ENCODE data around the gene CACNB4. TPM values are rescaled to one million over a fixed set of nuclear protein-coding genes. Genes with fewer than 3 reads are reported as not detected.

The CACNB4 gene
- total RNA-seq, 1 donor: 0.84 TPM

DNA sequence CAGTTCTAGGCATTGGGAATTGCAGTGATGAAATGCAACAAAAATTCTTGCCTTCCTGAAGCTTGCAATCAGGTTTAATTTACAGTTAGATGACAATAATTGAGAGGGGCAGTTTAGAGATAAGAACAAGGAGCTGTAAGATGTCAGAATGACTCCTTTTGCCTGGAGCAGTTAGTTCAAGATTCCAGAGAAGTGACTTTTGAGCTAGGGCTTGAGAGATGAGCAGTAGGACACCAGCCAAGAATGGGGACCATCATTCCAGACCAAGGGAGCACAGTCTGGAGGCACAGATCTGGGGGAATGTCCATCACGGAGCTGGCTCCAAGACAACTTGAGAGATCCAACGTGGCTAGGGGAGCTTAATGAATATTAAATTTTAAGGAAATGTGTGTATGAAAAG, 26.8 kb downstream of the CACNB4 start:
- Histone ChIP-seq H3K4me3 (ENCODE audit: low read length) (no peak overlapping the region), H3K27me3 (ENCODE audit: insufficient read depth, low read length) (no peaks in the 10 kb centered on the region), H3K9me3 (ENCODE audit: low read depth, low read length) (no peaks in the 10 kb centered on the region), H3K4me1 (ENCODE audit: insufficient read depth, low read length) (peaks cover 4% of the 10 kb centered on the region)

DNA sequence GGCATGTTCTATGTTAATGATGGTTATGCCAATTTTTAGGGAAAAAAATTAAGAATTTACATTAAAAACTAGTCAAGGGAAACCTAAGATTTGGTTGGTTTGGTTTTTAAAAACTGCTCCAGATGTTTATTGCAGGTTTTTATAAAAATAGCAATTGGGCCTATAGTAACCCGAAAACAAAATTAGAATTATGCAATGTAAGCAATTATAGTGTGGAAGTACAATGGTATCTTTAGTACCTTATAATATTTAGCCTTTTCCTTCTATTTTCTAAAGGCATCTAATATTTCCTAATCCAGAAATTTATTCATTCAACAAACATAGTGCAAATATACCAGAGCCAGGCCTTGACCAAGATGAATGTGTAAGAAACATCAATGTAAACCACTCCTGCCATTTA, 27.3 kb downstream of the CACNB4 start:
- Histone ChIP-seq H3K9me3 (ENCODE audit: low read depth, low read length) (no peaks in the 10 kb centered on the region), H3K4me3 (ENCODE audit: low read length) (no peak overlapping the region), H3K4me1 (ENCODE audit: insufficient read depth, low read length) (peaks cover 4% of the 10 kb centered on the region), H3K27me3 (ENCODE audit: insufficient read depth, low read length) (no peaks in the 10 kb centered on the region)

DNA sequence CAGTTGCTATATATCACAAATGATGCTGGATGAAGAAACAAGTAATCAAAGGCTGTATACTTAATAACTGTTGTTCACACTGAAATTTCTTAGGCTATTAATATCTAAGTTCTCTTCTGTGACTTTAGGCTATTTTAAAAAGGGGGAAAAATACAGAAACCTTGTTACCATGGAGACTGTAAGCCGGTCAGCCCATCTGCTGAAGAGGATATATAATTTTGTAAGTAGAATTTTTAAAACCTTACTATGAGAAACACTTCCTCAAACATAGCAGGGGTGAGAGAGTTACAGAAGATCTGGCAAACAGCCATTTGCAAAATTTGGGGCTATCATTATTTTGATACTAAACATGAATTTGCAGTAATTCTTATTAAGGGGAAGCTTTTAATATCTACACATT, 27.8 kb downstream of the CACNB4 start:
- Histone ChIP-seq H3K4me1 (ENCODE audit: insufficient read depth, low read length) (peaks cover 4% of the 10 kb centered on the region), H3K27me3 (ENCODE audit: insufficient read depth, low read length) (no peaks in the 10 kb centered on the region), H3K9me3 (ENCODE audit: low read depth, low read length) (no peaks in the 10 kb centered on the region), H3K4me3 (ENCODE audit: low read length) (no peak overlapping the region)

DNA sequence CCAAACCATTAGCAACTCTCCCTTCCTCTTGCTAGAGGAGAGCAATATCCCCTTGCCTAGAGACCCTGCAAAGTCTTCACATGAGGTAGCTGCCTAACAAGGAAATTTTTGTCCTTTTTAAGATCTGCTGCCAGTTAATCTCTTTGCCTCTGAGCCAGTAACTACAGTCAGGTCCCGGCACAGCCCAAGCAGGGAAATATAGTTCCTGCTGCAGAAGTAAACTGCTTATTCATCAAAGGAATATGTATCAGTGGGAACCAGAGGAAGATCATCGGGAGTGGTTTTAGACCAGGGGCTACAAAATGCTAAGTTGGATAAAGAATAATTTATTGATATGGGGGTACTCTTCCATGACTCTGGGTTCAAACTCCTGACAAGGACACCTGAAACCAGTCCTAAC, 30.6 kb downstream of the CACNB4 start:
- no peaks in the 10 kb centered on the region for H3K27me3 ChIP-seq (ENCODE audit: insufficient read depth, low read length)
- H3K4me1 ChIP-seq (ENCODE audit: insufficient read depth, low read length): peaks cover 4% of the 10 kb centered on the region

DNA sequence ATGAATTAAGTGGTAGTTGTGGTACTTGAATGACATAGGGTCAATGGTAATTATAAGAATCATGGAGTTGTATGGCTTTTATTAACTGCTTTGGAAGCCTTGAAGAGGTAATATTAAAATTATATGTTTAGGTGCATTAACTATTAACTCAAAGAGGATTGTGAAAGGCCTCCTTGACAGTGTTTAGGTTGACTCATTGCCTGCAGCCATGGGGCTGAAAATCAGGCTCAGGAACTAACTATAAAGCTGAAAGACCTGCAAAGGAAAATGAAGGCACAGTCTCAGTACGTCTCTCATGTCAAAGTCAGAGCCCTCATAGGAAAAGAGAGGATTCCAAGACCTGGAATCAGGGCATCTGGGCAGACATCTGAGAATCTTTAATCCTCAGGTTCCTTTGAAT, 31.0 kb downstream of the CACNB4 start:
- Histone ChIP-seq H3K4me3 (ENCODE audit: low read length) (no peak overlapping the region), H3K4me1 (ENCODE audit: insufficient read depth, low read length) (peaks cover 6% of the 10 kb centered on the region), H3K27me3 (ENCODE audit: insufficient read depth, low read length) (no peaks in the 10 kb centered on the region), H3K9me3 (ENCODE audit: low read depth, low read length) (no peaks in the 10 kb centered on the region)

More for the DNA sequence above, 30.6 kb downstream of the CACNB4 start:
- no peak overlapping the region for H3K4me3 ChIP-seq (ENCODE audit: low read length)
- no peaks in the 10 kb centered on the region for H3K9me3 ChIP-seq (ENCODE audit: low read depth, low read length)

DNA sequence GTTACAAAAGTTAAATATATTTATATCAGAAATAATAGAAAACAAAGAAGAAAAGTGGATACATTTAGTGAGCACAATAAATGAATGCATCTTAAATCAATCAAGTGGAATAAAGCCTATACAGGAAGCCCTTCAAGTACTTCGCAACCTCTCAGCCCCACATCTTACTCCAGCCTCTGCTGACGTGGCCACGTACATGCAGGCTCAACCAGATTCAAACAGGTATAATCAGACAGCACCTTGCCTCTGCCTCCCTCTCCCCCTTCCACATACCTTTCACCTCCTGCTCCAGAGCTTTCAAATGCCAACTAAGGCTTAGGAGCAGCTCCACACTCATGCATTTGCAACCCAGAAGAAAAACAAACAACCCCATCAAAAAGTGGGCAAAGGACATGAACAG, 32.9 kb downstream of the CACNB4 start:
- H3K4me3 ChIP-seq (ENCODE audit: low read length): no peak overlapping the region
- peaks cover 10% of the 10 kb centered on the region for H3K4me1 ChIP-seq (ENCODE audit: insufficient read depth, low read length)
- H3K9me3 ChIP-seq (ENCODE audit: low read depth, low read length): no peaks in the 10 kb centered on the region
- H3K27me3 ChIP-seq (ENCODE audit: insufficient read depth, low read length): no peaks in the 10 kb centered on the region

DNA sequence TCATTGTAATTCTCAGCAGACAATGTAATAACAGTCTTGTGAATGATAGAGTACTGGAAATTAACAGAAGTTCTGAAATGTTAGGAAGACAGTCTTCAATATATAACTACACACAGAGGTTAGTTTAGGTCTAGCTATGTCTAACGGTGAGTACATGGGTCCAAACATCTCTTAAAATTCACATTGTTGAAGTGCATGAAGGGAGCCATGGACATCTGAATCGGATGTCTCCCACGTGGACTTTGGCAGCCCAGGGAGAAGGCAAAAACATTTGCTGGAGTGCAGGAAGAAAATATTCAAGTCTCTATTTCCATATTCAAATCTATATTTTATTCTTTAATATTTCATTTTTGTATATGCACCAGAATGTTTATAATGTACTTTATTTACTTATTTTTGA, 34.8 kb downstream of the CACNB4 start:
- H3K4me3 ChIP-seq (ENCODE audit: low read length): no peak overlapping the region
- H3K27me3 ChIP-seq (ENCODE audit: insufficient read depth, low read length): no peaks in the 10 kb centered on the region
- peaks cover 7% of the 10 kb centered on the region for H3K4me1 ChIP-seq (ENCODE audit: insufficient read depth, low read length)
- no peaks in the 10 kb centered on the region for H3K9me3 ChIP-seq (ENCODE audit: low read depth, low read length)

DNA sequence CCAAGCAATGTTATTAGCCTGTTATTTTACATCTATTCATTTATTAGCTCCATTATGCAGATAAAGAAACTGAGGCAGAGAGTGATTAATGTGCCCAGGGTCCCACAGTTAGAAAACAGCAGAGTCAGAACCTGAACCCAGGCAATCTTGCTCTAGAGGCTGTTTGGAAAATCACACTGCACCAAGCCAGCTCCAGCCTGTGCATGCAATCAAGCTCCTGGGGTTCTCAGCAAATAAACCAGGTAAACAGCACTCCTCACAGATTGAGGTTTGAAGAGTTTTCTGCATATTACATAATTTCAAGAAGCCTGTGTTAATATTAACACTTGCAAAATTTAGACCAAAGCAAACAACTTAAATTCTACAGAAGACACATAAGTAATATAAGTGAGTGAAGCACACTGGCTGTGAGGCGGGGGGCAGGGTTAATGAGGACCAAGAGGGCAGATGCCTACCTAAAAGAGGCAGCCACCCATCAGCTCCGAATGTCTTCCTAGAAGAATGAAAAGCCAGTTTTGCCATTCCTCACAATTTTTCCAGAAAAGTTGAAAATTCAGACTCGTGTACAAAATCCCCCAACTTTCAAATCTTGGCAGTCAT, 35.4 kb downstream of the CACNB4 start:
- H3K4me1 ChIP-seq (ENCODE audit: insufficient read depth, low read length): peaks cover 7% of the 10 kb centered on the region
- H3K4me3 ChIP-seq (ENCODE audit: low read length): no peak overlapping the region
- no peaks in the 10 kb centered on the region for H3K27me3 ChIP-seq (ENCODE audit: insufficient read depth, low read length)
- H3K9me3 ChIP-seq (ENCODE audit: low read depth, low read length): no peaks in the 10 kb centered on the region

DNA sequence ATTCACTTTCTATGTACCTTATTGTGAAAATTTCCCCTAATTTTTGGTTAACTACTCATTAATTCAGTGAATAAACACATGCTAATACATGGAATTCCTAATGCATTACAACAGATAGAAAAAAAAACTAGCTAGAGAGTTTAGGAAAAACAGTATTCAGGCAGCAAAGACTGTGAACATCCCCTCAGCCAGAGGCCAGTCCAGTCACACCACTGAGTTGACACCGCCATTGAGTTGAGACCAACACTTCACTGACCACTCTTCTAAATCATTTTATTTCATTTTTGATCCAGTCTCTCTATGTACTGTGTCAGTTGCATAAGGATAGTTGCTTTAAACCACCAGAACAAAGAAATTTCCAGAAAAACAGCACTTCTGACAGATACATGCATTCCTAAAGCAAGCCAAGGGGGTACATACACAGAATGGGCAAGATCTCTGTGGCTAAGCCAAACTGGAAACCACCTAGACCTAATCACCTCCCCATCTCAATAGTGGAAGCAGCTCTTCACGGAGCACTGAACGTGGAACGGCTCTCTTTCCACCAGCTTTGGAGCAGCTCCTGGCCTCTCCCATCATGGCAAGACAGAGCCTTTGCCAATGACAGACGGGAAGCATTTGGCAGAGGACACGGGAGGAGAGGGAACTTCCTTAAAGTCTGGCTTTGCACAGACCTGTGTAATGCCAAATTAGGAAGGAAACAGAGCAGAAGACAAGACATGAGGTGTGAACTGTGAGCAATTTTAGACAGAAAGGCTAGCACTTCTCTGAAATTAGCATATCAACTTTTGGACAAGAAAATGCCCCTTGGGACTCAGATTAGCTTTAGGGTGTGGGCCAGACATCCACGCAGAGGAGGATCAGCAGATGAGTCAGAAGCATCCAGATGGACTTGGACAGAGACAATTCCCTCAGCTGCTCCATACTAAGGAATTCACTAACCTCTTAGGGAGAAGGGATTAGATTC, 36.4 kb downstream of the CACNB4 start:
- H3K9me3 ChIP-seq (ENCODE audit: low read depth, low read length): no peaks in the 10 kb centered on the region
- no peaks in the 10 kb centered on the region for H3K27me3 ChIP-seq (ENCODE audit: insufficient read depth, low read length)
- peaks cover 7% of the 10 kb centered on the region for H3K4me1 ChIP-seq (ENCODE audit: insufficient read depth, low read length)
- H3K4me3 ChIP-seq (ENCODE audit: low read length): no peak overlapping the region

DNA sequence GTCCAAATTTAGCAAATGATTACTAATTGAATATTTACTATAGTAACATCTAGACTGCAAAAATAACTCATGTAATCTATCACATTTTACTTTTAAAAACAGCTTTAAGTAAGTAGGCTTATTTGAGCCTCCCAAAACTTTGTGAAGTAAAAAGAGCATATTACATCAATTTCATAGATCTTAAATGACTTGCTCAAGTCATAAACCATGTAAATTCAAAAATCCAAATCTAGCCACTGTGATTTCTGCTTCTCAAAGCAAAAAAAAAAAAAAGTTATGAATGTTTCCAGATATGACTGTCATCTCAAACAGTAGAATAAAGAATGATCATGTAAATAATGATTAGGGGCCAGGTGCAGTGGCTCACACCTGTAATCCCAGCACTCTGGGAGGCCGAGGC, 37.5 kb downstream of the CACNB4 start:
- Histone ChIP-seq H3K4me3 (ENCODE audit: low read length) (no peak overlapping the region), H3K4me1 (ENCODE audit: insufficient read depth, low read length) (peaks cover 7% of the 10 kb centered on the region), H3K27me3 (ENCODE audit: insufficient read depth, low read length) (no peaks in the 10 kb centered on the region), H3K9me3 (ENCODE audit: low read depth, low read length) (no peaks in the 10 kb centered on the region)

DNA sequence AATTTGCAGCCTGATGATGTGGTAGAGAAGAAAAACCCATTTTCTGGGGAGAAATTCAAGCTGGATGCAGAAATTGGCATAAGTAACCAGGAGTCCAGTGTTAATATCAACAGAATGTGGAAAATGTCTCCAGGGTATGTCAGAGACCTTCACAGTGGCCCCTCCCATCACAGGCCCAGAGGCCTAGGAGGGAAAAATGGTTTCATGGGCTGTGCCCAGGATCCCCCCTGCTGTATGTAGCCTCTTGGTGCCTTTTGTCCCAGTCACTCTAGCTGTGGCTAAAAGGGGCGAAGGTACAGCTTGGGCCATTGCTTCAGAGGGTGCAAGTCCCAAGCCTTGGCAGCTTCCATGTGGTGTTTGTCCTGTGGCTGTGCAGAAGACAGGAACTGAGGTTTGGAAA, 40.2 kb downstream of the CACNB4 start:
- Histone ChIP-seq H3K27me3 (ENCODE audit: insufficient read depth, low read length) (no peaks in the 10 kb centered on the region), H3K4me1 (ENCODE audit: insufficient read depth, low read length) (peaks cover 26% of the 10 kb centered on the region)

DNA sequence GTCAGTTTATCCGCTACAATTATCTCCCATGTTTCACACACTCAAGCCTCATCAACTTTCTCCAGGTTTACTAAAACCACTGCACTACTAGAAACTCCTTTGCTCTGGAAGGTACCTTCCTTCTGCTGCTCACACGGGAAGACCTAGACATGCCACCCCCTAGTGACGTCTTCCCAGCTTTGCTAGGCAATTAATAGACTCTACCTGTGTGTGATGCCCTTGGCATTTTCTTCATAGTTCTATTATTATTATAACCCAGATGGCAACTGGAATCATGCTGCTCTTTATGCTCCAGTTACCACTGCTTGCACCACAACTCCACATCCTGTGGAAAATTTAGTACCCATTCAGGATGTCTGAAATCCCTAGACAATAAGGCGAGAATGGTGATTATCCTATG, 42.4 kb downstream of the CACNB4 start:
- Histone ChIP-seq H3K9me3 (ENCODE audit: low read depth, low read length) (no peaks in the 10 kb centered on the region), H3K27me3 (ENCODE audit: insufficient read depth, low read length) (no peaks in the 10 kb centered on the region), H3K4me1 (ENCODE audit: insufficient read depth, low read length) (peaks cover 26% of the 10 kb centered on the region), H3K4me3 (ENCODE audit: low read length) (no peak overlapping the region)

More for the DNA sequence above, 40.2 kb downstream of the CACNB4 start:
- Histone ChIP-seq H3K4me3 (ENCODE audit: low read length) (no peak overlapping the region), H3K9me3 (ENCODE audit: low read depth, low read length) (no peaks in the 10 kb centered on the region)

DNA sequence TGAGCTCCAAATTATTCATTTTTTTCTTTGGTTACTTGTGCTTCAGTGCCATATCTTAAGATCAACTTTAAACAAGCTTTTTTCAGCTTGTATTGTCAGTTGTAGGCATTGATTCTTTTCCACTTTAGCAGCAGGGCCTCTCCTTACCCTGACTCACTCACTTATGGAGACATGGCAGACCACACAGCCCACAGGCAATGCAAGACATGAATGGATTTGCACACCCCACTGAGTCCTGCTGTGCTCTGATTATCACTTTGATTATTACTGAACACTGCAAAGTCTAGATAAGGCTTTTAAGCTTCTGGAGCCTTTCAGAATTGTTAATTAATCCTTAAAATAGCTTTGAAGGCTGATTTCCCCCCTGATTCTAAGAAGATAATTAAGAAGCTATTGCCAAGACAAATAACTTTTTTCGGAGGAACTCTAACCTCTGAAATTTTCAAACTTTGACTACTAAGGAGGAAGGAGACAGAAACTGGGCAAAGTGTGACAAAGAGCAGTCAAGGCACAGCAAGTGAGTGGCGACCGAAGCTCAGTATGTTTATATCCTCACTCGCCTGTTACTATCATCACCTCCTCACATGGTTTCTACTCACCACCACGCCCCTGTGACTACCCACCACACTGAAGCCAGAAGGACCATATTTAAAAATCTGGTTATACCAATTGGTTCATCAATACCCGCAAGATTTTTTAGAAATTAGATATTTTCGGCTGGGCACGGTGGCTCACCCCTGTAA, 43.3 kb downstream of the CACNB4 start:
- Histone ChIP-seq H3K4me3 (ENCODE audit: low read length) (no peak overlapping the region), H3K27me3 (ENCODE audit: insufficient read depth, low read length) (no peaks in the 10 kb centered on the region), H3K9me3 (ENCODE audit: low read depth, low read length) (no peaks in the 10 kb centered on the region), H3K4me1 (ENCODE audit: insufficient read depth, low read length) (peaks cover 35% of the 10 kb centered on the region)

DNA sequence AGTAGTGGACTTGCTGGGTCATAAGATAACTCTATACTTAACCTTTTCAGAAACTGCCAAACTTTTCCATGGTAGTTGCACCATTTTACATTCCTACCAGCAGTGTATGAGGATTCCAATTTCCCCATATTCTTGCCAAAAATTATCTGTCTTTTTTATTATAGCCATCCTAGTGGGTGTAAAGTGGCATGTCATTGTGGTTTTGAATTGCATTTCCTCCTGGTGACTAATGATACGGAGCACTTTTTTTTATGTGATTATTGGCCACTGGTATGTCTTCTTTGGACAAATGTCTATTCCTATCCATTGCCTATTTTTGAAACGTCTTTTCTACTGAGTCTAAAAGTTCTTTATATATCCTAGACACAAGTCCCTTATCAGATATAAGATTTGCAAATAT, 44.3 kb downstream of the CACNB4 start:
- H3K27me3 ChIP-seq (ENCODE audit: insufficient read depth, low read length): no peaks in the 10 kb centered on the region
- no peaks in the 10 kb centered on the region for H3K9me3 ChIP-seq (ENCODE audit: low read depth, low read length)
- peaks cover 44% of the 10 kb centered on the region for H3K4me1 ChIP-seq (ENCODE audit: insufficient read depth, low read length)
- H3K4me3 ChIP-seq (ENCODE audit: low read length): no peak overlapping the region

DNA sequence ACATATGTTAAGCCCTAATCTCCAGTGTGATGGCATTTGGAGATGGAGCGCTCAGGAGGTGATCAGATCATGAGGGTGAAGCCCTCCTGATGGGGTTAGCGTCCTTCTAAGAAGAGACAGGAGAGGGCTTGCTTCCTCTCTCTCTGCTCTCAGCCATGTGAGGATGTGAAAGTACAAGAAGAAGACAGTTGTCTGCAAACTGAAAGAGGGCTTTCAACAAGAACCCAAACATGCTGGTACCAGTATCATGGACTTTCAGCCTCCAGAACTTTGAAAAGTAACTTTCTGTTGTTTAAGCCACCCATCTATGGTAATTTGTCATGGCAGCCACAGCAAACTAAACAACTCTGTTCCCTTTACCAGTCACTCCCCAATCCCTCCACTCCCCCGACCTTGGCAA, 47.4 kb downstream of the CACNB4 start:
- peaks cover 68% of the 10 kb centered on the region for H3K4me1 ChIP-seq (ENCODE audit: insufficient read depth, low read length)
- H3K27me3 ChIP-seq (ENCODE audit: insufficient read depth, low read length): no peaks in the 10 kb centered on the region
- no peak overlapping the region for H3K4me3 ChIP-seq (ENCODE audit: low read length)
- H3K9me3 ChIP-seq (ENCODE audit: low read depth, low read length): no peaks in the 10 kb centered on the region
